Measurements from ENCODE around the gene ALPK3.

DNA sequence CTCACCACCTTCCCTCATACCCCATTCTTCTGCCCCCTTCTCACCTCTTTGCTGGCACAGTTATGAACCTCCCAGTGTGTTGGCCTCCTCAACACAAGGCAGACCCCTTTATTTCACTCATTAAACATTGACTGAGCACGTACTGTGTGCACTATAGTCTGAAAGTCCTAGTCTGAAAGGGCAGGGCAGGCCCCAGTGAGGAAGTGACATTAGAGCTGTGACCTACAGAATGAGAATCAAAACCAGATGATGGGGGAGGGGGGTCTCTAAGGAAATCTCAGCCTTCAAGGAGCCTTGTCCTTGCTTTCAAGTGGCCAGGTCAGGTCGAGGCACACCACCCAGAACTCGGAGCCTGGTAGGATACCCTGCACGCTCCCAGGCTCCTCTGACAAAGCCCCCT, 70.8 kb downstream of the ALPK3 start:
- TF ChIP-seq CTCF (IDR thresholded peaks at IDR 0.05) (no peak), EP300 (IDR thresholded peaks at IDR 0.05) (no peak), POLR2A (IDR thresholded peaks at IDR 0.05) (no peak)

All from suprapubic skin (tissue), 3 donors.